SK-N-SH (cell line): ENCODE measurements around the gene DTNBP1. TPM values are rescaled to one million over a fixed set of nuclear protein-coding genes. Genes with fewer than 3 reads are reported as not detected.

Experiments
- CTCF ChIA-PET: fragments of 300-600, 350-600 bp; formaldehyde crosslinking; extraction: SDS; loops from one replicate; lab custom pipeline; 2021; lab: Yijun Ruan, JAX
- POLR2A ChIA-PET: fragments of 350-600 bp; sonication (Branson Sonifier 250); formaldehyde crosslinking; extraction: SDS; loops from one replicate; lab custom pipeline; 2020; ENCODE audit warnings: antibody characterized with exemption, inconsistent platforms; lab: Yijun Ruan, JAX
- DNase-seq: peaks from one replicate; pipeline ENCODE4 v3.0.0; 2012
- H2AFZ ChIP-seq: fragments of 200-600 bp; sonication (generic); 2 replicates; pipeline ENCODE4 v1.8.1; 2016; ENCODE audit warnings: antibody characterized with exemption, mild to moderate bottlenecking, low read depth
- H3F3A ChIP-seq: fragments of 200-600 bp; sonication (generic); replicated peaks from 2 replicates; pipeline ENCODE3; 2016; ENCODE audit warnings: antibody characterized with exemption, mild to moderate bottlenecking; ENCODE audit not compliant: insufficient read depth
- H3K27ac ChIP-seq, 2 experiments: fragments of 200-500 bp in 1 of 2; fragments of 200-600 bp in 1 of 2; sonication (Bioruptor generic) in 1 of 2; sonication (generic), shearing (Covaris generic) in 1 of 2; 2 replicates each; pipeline versions ENCODE4 v1.5.1 to v1.6.1; 2014 to 2016; ENCODE audit warnings: low read depth in 2 of 2, inconsistent platforms in 1 of 2, low read length in 1 of 2, mild to moderate bottlenecking in 1 of 2, mixed read lengths in 1 of 2
- H3K27me3 ChIP-seq: fragments of 200-600 bp; sonication (generic), shearing (Covaris generic); 2 replicates; pipeline ENCODE4 v1.6.1; 2016; ENCODE audit warnings: mixed run types; ENCODE audit not compliant: insufficient read depth
- H3K36me3 ChIP-seq, 2 experiments: fragments of 200-500 bp in 1 of 2; fragments of 200-600 bp in 1 of 2; sonication (Bioruptor generic) in 1 of 2; sonication (generic) in 1 of 2; replicated peaks in 1 of 2; 2 replicates each; pipeline versions ENCODE3 to v1.5.1; 2014 to 2016; ENCODE audit warnings: low read length in 1 of 2, mild to moderate bottlenecking in 1 of 2; ENCODE audit not compliant: insufficient read depth in 2 of 2, control insufficient read depth in 1 of 2
- H3K4me1 ChIP-seq, 2 experiments: fragments of 200-500 bp in 1 of 2; fragments of 200-600 bp in 1 of 2; sonication (Bioruptor generic) in 1 of 2; sonication (generic), shearing (Covaris generic) in 1 of 2; 2 replicates each; pipeline versions ENCODE4 v1.5.1 to v1.6.1; 2014 to 2016; ENCODE audit warnings: low read depth in 1 of 2, low read length in 1 of 2, mixed run types in 1 of 2; ENCODE audit not compliant: insufficient read depth in 2 of 2, control insufficient read depth in 1 of 2
- H3K4me2 ChIP-seq: fragments of 200-600 bp; sonication (generic), shearing (Covaris generic); 2 replicates; pipeline ENCODE4 v1.6.1; 2017; ENCODE audit warnings: mixed run types
- H3K4me3 ChIP-seq, 2 experiments: fragments of 200-500 bp in 1 of 2; fragments of 200-600 bp in 1 of 2; sonication (Bioruptor generic) in 1 of 2; sonication (generic), shearing (Covaris generic) in 1 of 2; 2 replicates each; pipeline versions ENCODE4 v1.5.1 to v1.8.1; 2014 to 2016; ENCODE audit warnings: low read depth in 2 of 2, inconsistent platforms in 1 of 2, low read length in 1 of 2, mild to moderate bottlenecking in 1 of 2, mixed read lengths in 1 of 2, moderate library complexity in 1 of 2
- H3K79me2 ChIP-seq: fragments of 200-600 bp; sonication (generic); 2 replicates; pipeline ENCODE4 v1.8.1; 2017; ENCODE audit warnings: mild to moderate bottlenecking; ENCODE audit not compliant: insufficient read depth
- H3K9ac ChIP-seq: fragments of 200-600 bp; sonication (generic); 2 replicates; pipeline ENCODE4 v1.6.1; 2017; ENCODE audit warnings: mixed run types
- H3K9me2 ChIP-seq: fragments of 200-600 bp; sonication (generic); 2 replicates; pipeline ENCODE4 v1.6.1; 2017; ENCODE audit warnings: mixed run types
- H3K9me3 ChIP-seq: fragments of 200-600 bp; sonication (generic); 2 replicates; pipeline ENCODE4 v1.6.1; 2017; ENCODE audit warnings: mixed run types, mild to moderate bottlenecking, moderate library complexity
- H4K20me1 ChIP-seq: fragments of 200-600 bp; sonication (generic); 2 replicates; pipeline ENCODE4 v1.6.1; 2017; ENCODE audit warnings: mild to moderate bottlenecking, mixed run types; ENCODE audit not compliant: insufficient read depth
- FOXM1 ChIP-seq: IDR thresholded peaks from 2 replicates; pipeline ENCODE4 v1.4.0; 2012; ENCODE audit warnings: low read depth, mild to moderate bottlenecking
- MEF2A ChIP-seq: IDR thresholded peaks from 2 replicates; pipeline ENCODE4 v1.4.0; 2012; ENCODE audit warnings: low read depth, borderline replicate concordance
- NFIC ChIP-seq: IDR thresholded peaks from 2 replicates; pipeline ENCODE4 v1.4.0; 2012; ENCODE audit warnings: borderline replicate concordance
- PBX3 ChIP-seq: IDR thresholded peaks from 2 replicates; pipeline ENCODE4; 2012
- RCOR1 ChIP-seq: fragments of 150-350 bp; IDR thresholded peaks from 2 replicates; pipeline ENCODE4 v1.6.1; 2017; ENCODE audit warnings: antibody characterized with exemption, low read length
- REST ChIP-seq: IDR thresholded peaks from 2 replicates; pipeline ENCODE4 v1.6.1; 2012; ENCODE audit warnings: mild to moderate bottlenecking, low read depth, low read length, moderate library complexity
- TAF1 ChIP-seq: IDR thresholded peaks from 2 replicates; pipeline ENCODE4 v1.6.1; 2012; ENCODE audit warnings: low read depth, mild to moderate bottlenecking, low read length, moderate library complexity, borderline replicate concordance
- TEAD4 ChIP-seq: IDR thresholded peaks from 2 replicates; pipeline ENCODE4 v1.4.0; 2012; ENCODE audit warnings: mild to moderate bottlenecking, borderline replicate concordance; ENCODE audit not compliant: insufficient read depth
- USF1 ChIP-seq: IDR thresholded peaks from 2 replicates; pipeline ENCODE4 v1.4.0; 2012; ENCODE audit warnings: low read depth, borderline replicate concordance
- ZBTB33 ChIP-seq: IDR thresholded peaks from 2 replicates; pipeline ENCODE4 v1.4.0; 2012; ENCODE audit warnings: low read depth, borderline replicate concordance
- WGBS: methylation state at CpG from one replicate; pipeline ENCODE4 v1.1.6; 2017; ENCODE audit warnings: low lambda C conversion rate; 5-methylcytosine and 5-hydroxymethylcytosine counted together
- polyA plus RNA-seq, 3 experiments: library from polyadenylated mRNA; depleted of rRNA; stranded (reverse); fragments of >200 nt; gene quantifications; 2 replicates each; pipeline ENCODE4 v1.2.3, GENCODE V29; 2012

The DTNBP1 gene
- polyA plus RNA-seq, 1 of the 3 experiments (the other 2 are of a cell fraction): 19.7 TPM

- TF ChIP-seq USF1 (no peak), TEAD4 (no peak), MEF2A (no peak), NFIC (no peak), ZBTB33 (no peak), TAF1 (no peak)
Observed at GRCh38 chr6:15585760-15586214, 77.0 kb downstream of the DTNBP1 start (continued).

GRCh38 chr6:15582499-15582898, 80.3 kb downstream of the DTNBP1 start:
- H3K4me3 ChIP-seq: no peak overlapping the region
- H2AFZ ChIP-seq: no peak overlapping the region
- POLR2A ChIA-PET: no interaction called here
- H4K20me1 ChIP-seq: no peaks in the 10 kb centered on the region
- peaks cover 0 to 3% of the 10 kb centered on the region in 2 experiments; a peak in 2 of 4 replicates for H3K4me1 ChIP-seq
- CTCF ChIA-PET: interaction anchor here (1.1 kb wide), 1 partner anchor 8 kb away, joined by 3 read pairs; no protein-coding TSS in a partner anchor
- no peak overlapping the region for H3K27ac ChIP-seq
- no peaks in the 10 kb centered on the region for H3K27me3 ChIP-seq
- peaks cover 6% of the 10 kb centered on the region for H3F3A ChIP-seq
- no peaks in the 10 kb centered on the region for H3K9me2 ChIP-seq
- WGBS: 89% methylated on average over 1 of the region's 1 CpG
- no peak overlapping the region for H3K4me2 ChIP-seq
- TF ChIP-seq PBX3 (no peak), FOXM1 (no peak), REST (no peak), RCOR1 (no peak)
- H3K9me3 ChIP-seq: no peaks in the 10 kb centered on the region
- no peaks in the 10 kb centered on the region for H3K79me2 ChIP-seq
- no peak for DNase-seq
- H3K36me3 ChIP-seq: no peaks in the 10 kb centered on the region
- H3K9ac ChIP-seq: no peak overlapping the region
